ENCODE results near the gene TWF2. TPM values are rescaled to one million over a fixed set of nuclear protein-coding genes. Genes with fewer than 3 reads are reported as not detected.

The TWF2 gene
- total RNA-seq, 1 donor from 2014 or later = 132 TPM

DNA sequence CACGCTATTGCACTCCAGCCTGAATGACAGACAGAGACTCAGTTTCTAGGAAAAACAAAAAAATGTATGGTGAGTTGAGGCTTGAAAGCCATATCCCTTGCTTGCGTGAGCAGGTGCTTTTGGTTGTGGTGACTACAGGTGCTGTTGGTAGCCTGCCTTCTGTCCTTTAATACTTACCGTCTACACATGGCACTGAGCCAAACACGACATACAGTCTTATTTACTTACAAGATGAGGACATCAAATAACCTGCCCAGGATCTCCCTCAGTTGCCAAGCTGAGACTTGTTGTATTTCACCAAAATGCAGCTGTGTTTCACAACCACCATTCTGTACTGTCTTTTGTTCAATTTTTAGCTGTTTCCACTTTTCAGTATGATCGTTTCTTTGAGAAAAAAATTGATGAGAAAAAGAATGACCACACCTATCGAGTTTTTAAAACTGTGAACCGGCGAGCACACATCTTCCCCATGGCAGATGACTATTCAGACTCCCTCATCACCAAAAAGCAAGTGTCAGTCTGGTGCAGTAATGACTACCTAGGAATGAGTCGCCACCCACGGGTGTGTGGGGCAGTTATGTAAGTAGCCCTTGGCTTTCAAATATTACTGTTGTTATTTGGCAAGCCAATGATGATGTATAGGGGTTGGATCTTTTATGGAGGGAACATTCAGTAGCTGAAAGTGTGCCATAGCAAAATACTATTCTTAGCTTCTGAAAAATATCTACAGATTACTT is 34.5 kb downstream of the TWF2 start:
- DNase-seq (ENCODE audit: low read depth in 2 of 2) = no peak

DNA sequence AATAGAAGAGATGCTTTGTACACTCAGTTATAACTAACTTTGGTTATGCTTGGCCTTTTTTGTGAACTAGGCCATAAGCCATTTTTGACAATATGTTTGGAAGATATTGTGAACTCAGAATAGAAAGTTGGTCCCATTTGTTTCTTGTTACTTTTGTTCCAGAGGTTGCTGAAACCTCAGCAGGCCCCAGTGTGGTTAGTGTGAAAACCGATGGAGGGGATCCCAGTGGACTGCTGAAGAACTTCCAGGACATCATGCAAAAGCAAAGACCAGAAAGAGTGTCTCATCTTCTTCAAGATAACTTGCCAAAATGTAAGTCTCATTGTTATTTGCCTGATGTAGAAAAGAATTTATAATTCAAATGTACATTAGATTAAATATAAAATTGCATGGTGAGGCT is 35.3 kb downstream of the TWF2 start:
- DNase-seq (ENCODE audit: low read depth in 2 of 2) = no peak

DNA sequence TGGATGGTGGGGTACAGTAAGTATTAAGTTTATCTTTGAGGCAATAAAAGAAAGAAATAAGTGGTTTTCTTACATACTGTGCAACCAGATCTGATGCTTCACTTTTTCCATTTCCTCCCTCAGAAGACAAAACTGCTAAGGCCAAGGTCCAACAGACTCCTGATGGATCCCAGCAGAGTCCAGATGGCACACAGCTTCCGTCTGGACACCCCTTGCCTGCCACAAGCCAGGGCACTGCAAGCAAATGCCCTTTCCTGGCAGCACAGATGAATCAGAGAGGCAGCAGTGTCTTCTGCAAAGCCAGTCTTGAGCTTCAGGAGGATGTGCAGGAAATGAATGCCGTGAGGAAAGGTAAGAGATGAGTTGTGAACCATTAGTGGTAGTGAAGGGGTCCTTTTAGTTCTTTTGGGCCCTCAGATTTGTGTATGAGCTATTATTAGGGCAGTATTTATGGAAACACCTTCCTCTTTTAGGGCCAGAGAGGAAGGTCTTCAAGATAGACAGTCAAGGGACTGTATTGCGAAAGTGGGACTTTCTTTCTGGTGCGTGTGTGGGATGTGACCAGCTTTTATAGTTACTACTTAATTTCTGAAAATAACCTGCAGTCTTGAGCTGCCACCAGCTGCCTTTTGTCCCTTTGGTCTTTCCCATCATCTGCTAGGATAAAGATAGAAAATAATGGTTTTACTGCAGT is 36.4 kb downstream of the TWF2 start:
- no peak for DNase-seq (ENCODE audit: low read depth in 2 of 2)

DNA sequence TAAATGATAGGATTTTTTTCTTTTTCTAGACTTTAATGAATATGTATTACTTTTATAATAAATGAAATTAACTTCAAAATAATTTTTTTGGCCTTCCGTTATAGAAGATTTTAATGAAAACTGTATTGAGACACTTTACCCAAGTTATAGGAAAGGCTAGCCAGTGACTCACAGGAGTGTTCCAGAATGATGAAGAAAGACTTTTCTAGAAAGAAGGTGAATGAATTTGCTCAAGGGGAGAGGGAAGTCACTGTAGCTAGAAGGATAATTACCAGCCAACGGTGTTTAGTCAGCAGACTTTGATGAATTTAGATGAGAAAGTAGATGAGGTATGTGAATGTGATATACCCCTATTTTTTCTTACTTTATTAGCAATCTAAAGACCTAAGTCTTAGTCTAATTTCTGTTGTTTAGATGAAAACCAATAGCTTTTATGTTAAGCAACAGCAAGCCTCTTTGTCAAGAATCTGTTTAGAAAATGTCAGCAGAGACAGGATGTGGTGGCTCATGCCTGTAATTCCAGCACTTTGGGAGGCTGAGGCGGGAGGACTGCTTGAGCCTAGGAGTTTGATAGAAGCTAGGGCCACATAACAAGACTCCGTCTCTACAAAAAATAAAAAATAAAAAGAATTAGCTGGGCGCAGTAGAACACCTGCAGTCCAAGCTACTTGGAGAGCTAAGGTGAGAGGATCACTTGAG is 37.8 kb downstream of the TWF2 start:
- DNase-seq (ENCODE audit: low read depth in 2 of 2) = no peak

DNA sequence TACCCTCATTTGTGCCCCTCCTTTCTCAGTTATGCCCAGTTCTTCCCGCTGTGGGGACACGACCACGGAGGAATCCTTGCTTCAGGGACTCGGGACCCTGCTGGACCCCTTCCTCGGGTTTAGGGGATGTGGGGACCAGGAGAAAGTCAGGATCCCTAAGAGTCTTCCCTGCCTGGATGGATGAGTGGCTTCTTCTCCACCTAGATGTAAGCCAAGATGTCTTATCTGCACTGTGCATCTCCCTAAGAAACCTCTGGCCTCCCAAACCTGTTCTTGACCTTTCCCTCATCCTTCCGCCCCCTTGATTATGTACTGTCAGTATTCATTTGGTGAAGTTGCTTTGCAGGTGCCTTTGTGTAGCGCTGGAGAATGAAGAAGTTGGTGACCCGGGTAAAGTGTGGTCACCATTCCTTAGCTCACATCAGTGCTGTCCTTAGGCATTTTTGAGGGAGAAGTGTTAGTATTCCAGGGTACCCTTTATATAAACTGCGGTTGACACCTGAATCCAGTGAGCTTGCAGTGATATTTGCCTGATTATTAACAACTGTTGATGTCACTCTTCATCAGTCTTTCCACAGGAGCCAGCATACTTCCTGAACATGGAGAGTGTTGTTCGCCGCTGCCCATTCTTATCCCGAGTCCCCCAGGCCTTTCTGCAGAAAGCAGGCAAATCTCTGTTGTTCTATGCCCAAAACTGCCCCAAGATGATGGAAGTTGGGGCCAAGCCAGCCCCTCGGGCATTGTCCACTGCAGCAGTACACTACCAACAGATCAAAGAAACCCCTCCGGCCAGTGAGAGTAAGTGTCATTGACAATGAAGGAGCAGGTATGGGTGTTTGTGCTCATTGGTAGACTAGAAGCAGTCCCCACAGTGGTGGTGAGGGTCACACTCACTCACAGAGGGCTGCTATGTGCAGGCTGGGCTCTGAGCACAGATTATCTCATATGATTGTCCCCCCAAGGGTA is 40.0 kb downstream of the TWF2 start:
- peak; percentile 50 to 57 for DNase-seq (ENCODE audit: low read depth in 2 of 2)

DNA sequence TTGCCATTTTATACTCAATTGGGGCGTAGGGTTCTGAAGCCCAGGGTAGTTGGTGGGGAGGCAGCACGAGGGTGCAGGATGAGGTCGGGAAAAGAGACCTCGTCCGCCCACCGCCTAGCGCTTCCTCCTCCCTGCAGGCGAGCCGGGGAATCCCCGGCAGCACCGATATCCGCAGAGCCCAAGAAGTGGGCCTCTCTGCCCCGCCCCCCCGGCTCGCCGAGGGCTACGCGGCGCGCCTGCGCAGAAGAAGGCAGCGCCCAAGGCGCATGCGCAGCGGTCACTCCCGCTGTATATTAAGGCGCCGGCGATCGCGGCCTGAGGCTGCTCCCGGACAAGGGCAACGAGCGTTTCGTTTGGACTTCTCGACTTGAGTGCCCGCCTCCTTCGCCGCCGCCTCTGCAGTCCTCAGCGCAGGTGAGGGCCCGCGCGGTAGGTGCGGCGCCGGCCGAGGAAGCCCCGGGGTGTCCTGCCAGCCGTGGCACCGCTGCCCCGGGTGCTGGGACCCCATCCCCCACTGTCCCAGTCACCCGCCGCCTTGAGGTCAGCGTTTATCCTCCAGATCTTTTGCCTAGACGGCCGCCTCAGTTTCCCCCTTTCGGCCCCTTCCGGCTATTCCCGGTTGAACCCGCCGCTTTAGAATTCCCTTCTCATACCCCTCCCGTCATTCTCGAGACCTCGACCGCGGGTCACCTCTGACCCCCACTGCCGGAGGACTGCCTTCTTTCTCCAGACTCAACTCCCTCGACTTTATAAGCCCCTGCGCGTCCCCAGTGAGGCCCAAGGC is 40.9 kb downstream of the TWF2 start, which contains the start of gene ALAS1:
Gene ALAS1, plus strand, starts transcription at position 319 of the 784 bp plus-strand sequence. CDS start 1,082 bp downstream, outside the sequence.
- DNase-seq (ENCODE audit: low read depth in 2 of 2) = peak; percentile 72 to 87

DNA sequence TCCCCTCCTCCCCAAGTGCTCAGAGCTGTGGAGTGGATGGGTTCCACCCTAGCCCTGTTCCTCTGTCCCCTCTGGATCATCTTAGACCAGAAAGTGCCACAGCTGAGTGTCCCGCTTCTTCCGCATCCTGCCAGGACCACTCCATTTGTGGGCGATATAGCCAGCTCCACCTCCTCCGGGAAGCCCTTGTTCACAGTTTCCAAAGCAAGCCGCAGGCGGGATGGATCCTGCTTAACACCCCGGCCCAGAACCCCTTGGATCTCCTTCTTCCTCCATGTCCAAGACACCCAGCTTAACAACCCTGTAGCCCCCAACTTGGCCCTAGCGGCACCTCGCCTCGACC is 41.5 kb downstream of the TWF2 start:
- no peak for DNase-seq (ENCODE audit: low read depth in 2 of 2)

DNA sequence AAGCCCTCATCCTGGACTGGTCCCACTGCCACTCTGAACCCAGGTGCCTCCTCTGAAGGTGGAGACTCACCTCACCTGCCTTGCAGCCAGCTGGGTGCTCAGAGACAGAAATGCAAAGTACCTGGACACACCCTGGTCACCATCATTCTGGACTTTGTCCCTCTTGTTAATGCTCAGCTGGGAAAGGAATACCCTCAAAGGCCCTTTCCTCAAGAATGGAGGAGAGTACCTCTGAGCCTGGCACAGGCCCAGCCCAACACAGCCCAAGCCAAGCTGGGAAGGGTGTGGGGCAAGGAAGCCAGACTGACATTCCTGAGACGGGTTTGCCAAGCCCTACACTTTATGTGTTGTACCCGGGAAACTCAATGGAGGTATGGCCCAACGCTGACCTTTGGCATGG is 42.0 kb downstream of the TWF2 start:
- no peak for DNase-seq (ENCODE audit: low read depth in 2 of 2)

DNA sequence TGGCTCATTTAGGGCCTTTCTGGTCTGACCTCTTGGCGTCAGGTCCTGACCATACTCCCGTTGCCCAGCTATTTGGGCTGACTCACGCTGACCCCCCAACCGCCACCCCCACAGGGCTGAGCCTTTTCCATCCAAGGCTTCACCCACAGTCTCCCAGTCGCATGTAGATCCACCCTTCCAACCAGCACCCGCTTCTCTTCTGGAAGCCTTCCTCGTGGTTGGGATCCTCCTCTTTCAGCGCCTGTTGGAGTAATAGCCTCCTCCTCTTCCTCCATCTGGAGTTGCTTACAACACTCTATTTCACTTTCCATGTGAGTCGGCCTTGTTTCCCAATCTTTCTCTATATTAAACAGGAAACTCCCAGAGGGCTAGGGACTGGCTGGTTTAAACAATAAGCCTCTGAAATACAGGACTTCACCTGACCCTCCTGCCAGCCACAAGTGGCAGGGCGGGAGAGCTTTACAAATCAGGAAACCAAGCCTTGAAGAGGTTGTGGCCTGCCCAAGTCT is 43.1 kb downstream of the TWF2 start:
- peak; percentile 21 to 40 for DNase-seq (ENCODE audit: low read depth in 2 of 2)

DNA sequence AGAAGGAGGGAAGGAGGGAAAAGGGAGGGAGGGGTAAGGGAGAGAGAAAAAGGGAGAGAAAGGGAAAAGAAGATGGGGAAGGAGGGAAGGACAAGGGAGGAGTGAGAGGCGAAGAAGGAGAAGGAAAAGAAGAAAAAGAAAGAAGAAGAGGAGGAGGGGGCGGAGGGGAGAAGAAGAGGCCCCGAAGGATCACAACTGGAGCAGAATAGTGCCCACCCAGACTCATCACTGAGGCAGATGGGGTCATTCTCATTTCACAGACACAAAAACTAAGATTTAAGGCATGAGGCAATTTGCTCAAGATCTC is 43.7 kb downstream of the TWF2 start:
- DNase-seq (ENCODE audit: low read depth in 2 of 2) = no peak

DNA sequence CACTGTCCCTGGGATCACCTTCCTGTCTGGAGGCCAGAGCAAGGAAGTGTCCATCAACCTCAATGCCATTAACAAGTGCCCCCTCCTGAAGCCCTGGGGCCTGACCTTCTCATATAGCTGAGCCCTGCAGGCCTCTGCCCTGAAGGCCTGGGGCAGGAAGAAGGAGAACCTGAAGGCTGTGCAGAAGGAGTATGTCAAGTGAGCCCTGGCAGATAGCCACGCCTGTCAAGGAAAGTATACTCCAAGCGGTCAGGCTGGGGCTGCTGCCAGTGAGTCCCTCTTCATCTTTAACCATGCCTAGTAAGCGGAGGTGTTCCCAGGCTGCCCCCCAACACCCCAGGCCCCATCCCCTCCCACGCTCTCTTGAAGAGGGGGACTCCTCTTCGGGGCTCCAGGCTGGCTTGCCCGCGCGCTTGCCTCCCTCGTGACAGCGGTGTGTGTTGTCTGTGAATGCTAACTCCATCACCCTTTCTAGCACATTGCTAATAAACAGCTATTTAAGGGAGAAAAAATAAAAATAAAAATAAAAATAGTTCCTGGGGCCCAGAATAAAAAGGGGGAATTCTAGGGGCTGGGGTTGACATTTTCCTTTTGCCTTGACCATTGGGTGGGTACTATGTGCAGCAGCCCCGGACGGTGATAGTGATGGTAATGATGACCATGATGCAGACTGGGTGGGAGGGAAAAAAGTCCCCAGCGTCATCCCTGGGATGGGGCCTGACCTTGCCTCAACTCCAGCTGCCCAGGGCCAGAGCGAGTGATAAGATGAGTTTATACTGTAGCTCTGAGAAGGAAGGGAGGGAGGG is 44.3 kb downstream of the TWF2 start:
- DNase-seq (ENCODE audit: low read depth in 2 of 2) = no peak

DNA sequence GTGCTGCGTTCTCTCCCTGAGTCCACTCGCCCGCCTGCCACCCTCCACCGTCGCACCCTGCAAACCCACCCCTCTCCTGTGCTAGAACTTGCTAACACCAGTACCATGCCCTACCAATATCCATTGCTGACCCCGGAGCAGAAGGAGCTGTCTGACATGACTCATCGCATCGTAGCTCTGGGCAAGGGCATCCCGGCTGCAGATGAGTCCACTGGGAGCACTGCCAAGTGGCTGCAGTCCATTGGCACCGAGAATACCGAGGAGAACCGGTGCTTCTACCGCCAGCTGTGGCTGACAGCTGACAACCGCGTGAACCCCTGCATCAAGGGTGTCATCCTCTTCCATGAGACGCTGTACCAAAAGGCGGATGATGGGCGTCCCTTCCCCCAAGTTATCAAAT is 45.9 kb downstream of the TWF2 start:
- peak in 1 of 2 donors; percentile 26 for DNase-seq (ENCODE audit: low read depth in 2 of 2)

DNA sequence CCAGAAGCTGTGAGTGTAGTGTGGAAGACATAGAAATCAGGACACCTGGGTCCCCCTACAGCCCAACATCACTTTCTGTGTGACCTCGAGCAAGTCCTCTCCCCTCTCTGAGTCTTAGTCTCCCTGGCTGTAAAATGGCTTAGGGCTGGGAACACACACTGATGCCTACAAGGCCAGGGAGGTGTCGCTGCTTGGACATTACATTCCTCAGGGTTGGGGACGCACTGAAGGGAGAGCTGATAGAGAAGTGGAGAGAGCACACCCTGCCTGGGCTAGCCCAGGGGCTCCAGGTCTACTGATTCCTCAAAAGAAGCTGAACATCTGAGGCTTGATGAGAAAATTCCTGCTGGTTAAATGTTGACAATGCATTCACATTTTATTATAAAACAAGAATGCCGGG is 47.3 kb downstream of the TWF2 start:
- DNase-seq (ENCODE audit: low read depth in 2 of 2) = no peak

DNA sequence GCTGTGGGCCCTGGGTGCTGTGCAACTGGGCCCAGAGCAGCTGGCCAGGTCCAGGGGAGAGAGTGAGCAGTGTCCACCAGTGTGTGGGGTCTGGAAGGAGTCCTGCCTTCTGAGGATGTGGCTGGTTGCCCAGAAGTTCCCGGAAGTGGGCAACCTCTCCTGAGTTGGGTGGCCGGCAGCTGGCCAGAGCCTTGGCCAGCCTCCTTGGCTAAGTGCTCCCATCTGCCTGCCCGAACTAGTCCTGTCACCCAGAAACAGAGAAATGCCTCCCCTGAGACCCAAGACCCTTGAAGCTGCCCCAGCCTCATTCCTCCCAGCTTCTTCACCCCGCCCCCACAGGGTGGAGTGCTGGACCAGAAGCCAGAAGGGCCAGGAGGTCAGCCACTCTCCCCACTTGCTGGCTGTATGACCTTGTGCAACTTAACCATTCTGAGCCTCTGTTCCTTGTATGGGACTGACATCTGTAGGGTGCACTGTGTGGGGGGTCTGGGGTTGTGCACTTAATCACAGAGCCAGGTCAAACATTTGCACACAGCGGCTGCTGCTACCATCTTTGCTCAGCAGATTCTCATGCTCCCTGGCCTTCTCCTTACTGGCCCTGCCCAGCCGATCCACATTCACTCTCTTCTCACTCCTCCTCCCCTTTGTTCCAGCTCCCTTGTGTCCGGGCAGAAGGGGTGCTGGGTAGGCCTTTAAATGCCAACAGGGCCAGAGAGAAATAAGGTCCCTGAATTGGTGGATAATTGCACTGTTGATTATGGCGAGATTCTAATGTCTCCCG is 48.5 kb downstream of the TWF2 start:
- no peak for DNase-seq (ENCODE audit: low read depth in 2 of 2)

DNA sequence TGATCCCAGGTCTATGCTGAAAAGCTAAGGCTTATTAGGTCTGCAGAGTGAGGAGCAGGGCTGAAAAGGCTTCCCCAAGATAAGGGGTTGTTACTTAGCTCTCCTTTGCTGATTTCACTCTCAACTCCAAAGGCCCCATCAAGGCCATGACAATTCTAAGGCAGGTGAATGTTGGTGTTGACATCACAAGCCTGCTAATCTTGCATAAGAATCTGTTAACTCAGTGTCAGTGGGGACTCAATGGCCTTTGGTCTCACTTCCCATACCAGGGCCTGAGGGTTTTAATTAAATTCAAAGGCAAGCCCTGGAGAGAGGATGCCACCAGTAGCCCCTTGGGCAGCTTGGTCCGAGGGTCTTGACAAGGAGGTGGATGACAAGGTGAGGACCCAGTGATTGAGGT is 50.4 kb downstream of the TWF2 start:
- no peak for DNase-seq (ENCODE audit: low read depth in 2 of 2)

DNA sequence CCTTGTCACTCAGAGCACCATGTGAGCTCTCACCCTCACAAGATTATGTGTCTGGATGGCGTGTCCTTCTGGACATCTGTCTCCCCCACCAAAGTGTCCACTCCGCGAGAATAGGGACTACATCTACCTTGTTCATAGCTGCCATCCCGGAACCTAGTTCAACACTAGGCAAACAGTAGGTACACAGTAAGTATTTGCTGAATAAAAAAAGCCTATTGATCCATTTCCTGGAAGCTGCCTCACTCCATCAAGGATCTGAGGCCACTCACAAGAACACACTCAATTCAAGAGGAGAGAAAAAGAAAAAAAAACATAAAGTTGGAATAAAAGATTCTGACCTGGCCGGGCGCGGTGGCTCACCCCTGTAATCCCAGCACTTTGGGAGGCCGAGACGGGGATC is 52.2 kb downstream of the TWF2 start:
- no peak for DNase-seq (ENCODE audit: low read depth in 2 of 2)

DNA sequence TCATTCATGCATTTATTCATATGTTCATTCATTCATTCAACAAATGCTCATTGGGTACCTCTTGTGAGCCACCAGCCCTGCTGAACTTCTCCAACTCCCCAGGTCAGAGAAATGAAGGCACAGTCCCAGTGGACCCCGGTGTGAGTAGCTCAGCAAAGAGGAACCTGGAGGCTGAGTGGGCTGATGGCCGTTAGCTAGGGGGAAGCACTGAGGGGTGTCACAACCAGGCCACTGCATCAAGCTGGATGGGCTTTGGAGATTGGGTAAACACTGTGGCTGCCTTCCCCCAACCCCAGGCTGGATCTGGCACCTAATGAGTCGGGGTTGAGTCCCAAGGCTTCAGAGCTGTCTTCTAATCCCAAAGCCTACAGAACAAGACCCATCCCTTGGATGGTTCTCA is 53.1 kb downstream of the TWF2 start:
- DNase-seq (ENCODE audit: low read depth in 2 of 2) = no peak

DNA sequence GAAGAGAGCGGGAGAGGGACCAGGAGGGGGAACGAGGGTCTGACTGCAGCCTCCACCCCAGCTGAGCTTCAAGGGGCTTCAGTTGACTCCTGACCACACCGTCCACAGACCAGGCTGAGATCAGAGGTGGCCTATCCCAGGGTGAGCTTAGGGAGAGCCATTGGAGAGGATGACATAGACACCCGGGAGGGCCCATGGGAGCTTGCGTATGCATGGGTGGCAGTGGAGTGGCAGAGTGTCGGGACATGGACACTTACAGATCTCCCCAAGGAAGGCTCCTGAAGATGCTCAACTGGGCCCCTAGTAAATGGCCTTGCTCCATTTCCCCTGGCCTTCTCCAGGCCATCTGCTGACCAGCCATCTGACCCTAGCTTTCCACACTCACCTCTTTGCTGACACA is 53.6 kb downstream of the TWF2 start:
- no peak for DNase-seq (ENCODE audit: low read depth in 2 of 2)

DNA sequence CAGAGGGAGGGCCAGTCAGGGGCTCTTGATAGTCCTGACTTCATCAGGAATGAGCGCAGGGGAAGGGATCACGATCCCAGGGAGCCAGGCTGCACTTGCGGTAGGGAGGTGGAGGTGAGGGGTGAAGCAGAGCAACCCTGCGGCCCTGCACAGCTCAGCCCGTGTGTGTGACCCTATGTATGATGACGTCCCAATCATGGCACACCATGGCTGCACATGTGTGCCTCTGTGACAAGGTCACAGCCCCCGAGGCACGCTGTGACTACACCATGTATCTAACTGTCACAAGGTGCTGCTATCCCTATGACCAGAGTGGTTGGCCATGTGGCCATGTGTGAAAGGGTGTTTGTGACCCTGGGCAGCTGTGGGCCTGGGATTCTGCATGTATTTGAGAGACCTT is 54.3 kb downstream of the TWF2 start:
- DNase-seq (ENCODE audit: low read depth in 2 of 2) = no peak

Measured in dermis microvascular lymphatic vessel endothelial cell (primary cell).